H9 (cell line): Measurements from ENCODE around the gene ERMAP. TPM values are rescaled to one million over a fixed set of nuclear protein-coding genes. Genes with fewer than 3 reads are reported as not detected.

Experiments
- DNase-seq: peaks from one replicate; pipeline ENCODE4 v3.0.0-alpha.2; 2017
- H2AFZ ChIP-seq: one replicate; pipeline ENCODE4 v1.6.1; 2013; ENCODE audit warnings: mild to moderate bottlenecking, low read length, control low read depth, moderate library complexity
- H2AK5ac ChIP-seq: 2 replicates; pipeline ENCODE4 v1.6.1; 2013; ENCODE audit warnings: low read length, control low read depth, mixed read lengths; ENCODE audit not compliant: insufficient read length
- H2BK120ac ChIP-seq: one replicate; pipeline ENCODE4 v1.6.1; 2013; ENCODE audit warnings: low read depth, mild to moderate bottlenecking, low read length, control low read depth, inconsistent platforms; ENCODE audit not compliant: poor library complexity, severe bottlenecking
- H2BK12ac ChIP-seq: 2 replicates; pipeline ENCODE4 v1.6.1; 2013; ENCODE audit warnings: low read length, control low read depth, mixed read lengths, low read depth; ENCODE audit not compliant: insufficient read length
- H2BK15ac ChIP-seq: 2 replicates; pipeline ENCODE4 v1.6.1; 2013; ENCODE audit warnings: low read depth, low read length, control low read depth
- H2BK20ac ChIP-seq: one replicate; pipeline ENCODE4 v1.6.1; 2013; ENCODE audit warnings: low read depth, mild to moderate bottlenecking, low read length, control low read depth, inconsistent platforms; ENCODE audit not compliant: poor library complexity, severe bottlenecking
- H2BK5ac ChIP-seq: 2 replicates; pipeline ENCODE4 v1.6.1; 2013; ENCODE audit warnings: low read length, control low read depth, mixed read lengths; ENCODE audit not compliant: insufficient read length
- H3K14ac ChIP-seq: 2 replicates; pipeline ENCODE4 v1.6.1; 2013; ENCODE audit warnings: low read length, control low read depth; ENCODE audit not compliant: insufficient read depth
- H3K18ac ChIP-seq: 2 replicates; pipeline ENCODE4 v1.6.1; 2013; ENCODE audit warnings: low read depth, mild to moderate bottlenecking, mixed read lengths, low read length, control low read depth; ENCODE audit not compliant: insufficient read length
- H3K23ac ChIP-seq: 2 replicates; pipeline ENCODE4 v1.6.1; 2013; ENCODE audit warnings: low read length, control low read depth, mixed read lengths, low read depth; ENCODE audit not compliant: insufficient read length
- H3K23me2 ChIP-seq: 2 replicates; pipeline ENCODE4 v1.6.1; 2013; ENCODE audit warnings: low read depth, mild to moderate bottlenecking, mixed read lengths, low read length, control low read depth; ENCODE audit not compliant: insufficient read length, poor library complexity, severe bottlenecking
- H3K27ac ChIP-seq: 2 replicates; pipeline ENCODE4 v1.5.1; 2013; ENCODE audit warnings: low read length, control low read depth, mixed read lengths, low read depth; ENCODE audit not compliant: insufficient read length
- H3K27me3 ChIP-seq: 2 replicates; pipeline ENCODE4 v1.6.1; 2013; ENCODE audit warnings: low read length, control low read depth, inconsistent platforms; ENCODE audit not compliant: insufficient read depth
- H3K4ac ChIP-seq: 2 replicates; pipeline ENCODE4 v1.6.1; 2013; ENCODE audit warnings: low read depth, mild to moderate bottlenecking, control low read depth, inconsistent platforms, low read length, moderate library complexity
- H3K4me1 ChIP-seq: 2 replicates; pipeline ENCODE4 v1.6.1; 2013; ENCODE audit warnings: low read length, control low read depth, inconsistent platforms; ENCODE audit not compliant: insufficient read depth
- H3K4me2 ChIP-seq: 2 replicates; pipeline ENCODE4 v1.6.1; 2013; ENCODE audit warnings: low read length, control low read depth, mixed read lengths; ENCODE audit not compliant: insufficient read length, insufficient read depth
- H3K56ac ChIP-seq: 2 replicates; pipeline ENCODE4 v1.6.1; 2013; ENCODE audit warnings: low read depth, mild to moderate bottlenecking, mixed read lengths, low read length, control low read depth; ENCODE audit not compliant: insufficient read length
- H3K79me1 ChIP-seq: 2 replicates; pipeline ENCODE4 v1.6.1; 2013; ENCODE audit warnings: low read depth, mild to moderate bottlenecking, moderate library complexity, low read length, control low read depth, inconsistent platforms; ENCODE audit not compliant: insufficient read depth, poor library complexity, severe bottlenecking
- H3K79me2 ChIP-seq: 2 replicates; pipeline ENCODE4 v1.6.1; 2013; ENCODE audit warnings: low read length, control low read depth, inconsistent platforms; ENCODE audit not compliant: insufficient read depth
- H3K9ac ChIP-seq: 2 replicates; pipeline ENCODE4 v1.6.1; 2013; ENCODE audit warnings: low read length, control low read depth, mixed read lengths; ENCODE audit not compliant: insufficient read length; ENCODE audit errors: extremely low read depth
- H3K9me3 ChIP-seq: one replicate; pipeline ENCODE4 v1.6.1; 2013; ENCODE audit warnings: low read depth, low read length, inconsistent platforms; ENCODE audit not compliant: control insufficient read depth
- H3T11ph ChIP-seq: one replicate; pipeline ENCODE4 v1.6.1; 2013; ENCODE audit warnings: mild to moderate bottlenecking, low read length, control low read depth, inconsistent platforms
- H4K20me1 ChIP-seq: one replicate; pipeline ENCODE4 v1.6.1; 2013; ENCODE audit not compliant: control insufficient read depth, insufficient read length, insufficient read depth
- H4K5ac ChIP-seq: 2 replicates; pipeline ENCODE4 v1.6.1; 2013; ENCODE audit warnings: low read depth, mild to moderate bottlenecking, mixed read lengths, low read length, control low read depth; ENCODE audit not compliant: insufficient read length
- H4K8ac ChIP-seq: replicated peaks from 2 replicates; pipeline ENCODE4 v1.6.1; 2013; ENCODE audit warnings: low read length, control low read depth, mixed read lengths, low read depth; ENCODE audit not compliant: insufficient read length
- H4K91ac ChIP-seq: 2 replicates; pipeline ENCODE4 v1.6.1; 2013; ENCODE audit warnings: low read depth, mild to moderate bottlenecking, moderate library complexity, mixed read lengths, low read length, control low read depth; ENCODE audit not compliant: insufficient read length
- H3K27ac Mint-ChIP-seq, 3 experiments: 2 replicates in 2 of 3; 3 replicates in 1 of 3; pipeline ENCODE4 v1.8.0; 2020 to 2021; ENCODE audit warnings: mixed read lengths in 3 of 3, mild to moderate bottlenecking in 1 of 3, moderate library complexity in 1 of 3
- H3K27me3 Mint-ChIP-seq: 2 replicates; pipeline ENCODE4 v1.8.0; 2021; ENCODE audit warnings: low read depth, mild to moderate bottlenecking, moderate library complexity, mixed read lengths
- H3K36me3 Mint-ChIP-seq, 3 experiments: 2 replicates in 2 of 3; 3 replicates in 1 of 3; pipeline ENCODE4 v1.8.0; 2020 to 2021; ENCODE audit warnings: low read depth in 3 of 3, mixed read lengths in 3 of 3; ENCODE audit not compliant: insufficient read depth in 1 of 3
- H3K4me1 Mint-ChIP-seq, 2 experiments: 2 replicates each; pipeline ENCODE4 v1.8.0; 2020; ENCODE audit warnings: mixed read lengths in 2 of 2
- H3K4me3 Mint-ChIP-seq, 2 experiments: 2 replicates in 1 of 2; 3 replicates in 1 of 2; pipeline ENCODE4 v1.8.0; 2020 to 2021; ENCODE audit warnings: mild to moderate bottlenecking in 2 of 2, mixed read lengths in 2 of 2, moderate library complexity in 1 of 2
- H3K9me3 Mint-ChIP-seq, 2 experiments: 2 replicates in 1 of 2; 3 replicates in 1 of 2; pipeline ENCODE4 v1.8.0; 2020; ENCODE audit warnings: mild to moderate bottlenecking in 2 of 2, mixed read lengths in 2 of 2, moderate library complexity in 1 of 2
- CTCF ChIP-seq: fragments of 200-600 bp; sonication (generic); conservative IDR thresholded peaks from 3 replicates; pipeline ENCODE4 v1.8.0; 2021; ENCODE audit warnings: antibody characterized with exemption, mild to moderate bottlenecking
- WGBS: extraction: QIAGEN DNeasy Blood & Tissue Kit; methylation state at CpG from one replicate; pipeline ENCODE4 v1.1.7; 2013; ENCODE audit warnings: missing lambda C conversion rate, low lambda C conversion rate, mixed read lengths; ENCODE audit not compliant: insufficient read length; ENCODE audit errors: extremely low coverage; 5-methylcytosine and 5-hydroxymethylcytosine counted together
- total RNA-seq: library from RNA; stranded (reverse); gene quantifications from 2 replicates; pipeline ENCODE4 v1.2.1, GENCODE V29; 2021

Gene ERMAP
- total RNA-seq, 1 experiment from 2014 or later: 4.5 TPM

GRCh38 chr1:42880384-42880783 lies 63.5 kb downstream of the ERMAP start:
- no peak overlapping the region for H3K23ac ChIP-seq
- no peak overlapping the region for H2AK5ac ChIP-seq
- H3K14ac ChIP-seq: no peak overlapping the region
- H2BK120ac ChIP-seq: no peak overlapping the region
- H4K5ac ChIP-seq: no peak overlapping the region
- H2AFZ ChIP-seq: no peak overlapping the region
- no peaks in the 10 kb centered on the region for H3K27me3 ChIP-seq
- no peak overlapping the region for H3K56ac ChIP-seq
- H2BK12ac ChIP-seq: no peak overlapping the region
- no peak overlapping the region for H2BK20ac ChIP-seq
- H3K27me3 Mint-ChIP-seq: peaks cover 11% of the 10 kb centered on the region
- no peaks in the 10 kb centered on the region for H4K20me1 ChIP-seq
- no peak overlapping the region for H3K4ac ChIP-seq
- no peak overlapping the region for H3K27ac ChIP-seq
- no peaks in the 10 kb centered on the region; a peak in 1 of 5 replicates for H3K9me3 Mint-ChIP-seq
- no peaks in the 10 kb centered on the region for H3K9me3 ChIP-seq
- WGBS: no CpG with 5 or more reads among the region's 4 CpGs
- peak overlapping the region in 1 of 3 experiments; percentile 70; a peak in 1 of 7 replicates for H3K27ac Mint-ChIP-seq
- H2BK5ac ChIP-seq: no peak overlapping the region
- no peak overlapping the region for H4K91ac ChIP-seq
- no peaks in the 10 kb centered on the region for H3K79me2 ChIP-seq
- no peak for DNase-seq
- H3K4me3 Mint-ChIP-seq: no peak overlapping the region
- H2BK15ac ChIP-seq: no peak overlapping the region
- no peak overlapping the region for H3T11ph ChIP-seq
- H3K9ac ChIP-seq: no peak overlapping the region
- no peak overlapping the region for H3K18ac ChIP-seq
- H3K4me1 Mint-ChIP-seq: peaks cover 7 to 9% of the 10 kb centered on the region in 2 experiments; a peak in 3 of 4 replicates
- TF ChIP-seq CTCF: no peak
- H4K8ac ChIP-seq: no peak overlapping the region
- H3K4me2 ChIP-seq: no peak overlapping the region
- H3K23me2 ChIP-seq: no peaks in the 10 kb centered on the region
- peaks cover 2% of the 10 kb centered on the region; the same call in 1 of the 2 replicates for H3K4me1 ChIP-seq
- H3K79me1 ChIP-seq: no peaks in the 10 kb centered on the region
- H3K36me3 Mint-ChIP-seq: no peaks in the 10 kb centered on the region
